ENCODE data around the gene MRI1. TPM values are rescaled to one million over a fixed set of nuclear protein-coding genes. Genes with fewer than 3 reads are reported as not detected.

Gene MRI1
- total RNA-seq (2014; rRNA removed; shearing (Covaris generic)), result 44.5 and 46.5 TPM in 2 replicates
- 12.3 and 13.5 TPM in 2 replicates for polyA plus RNA-seq (2016; fragmentation: Nextera tagmentation; extraction: Ambion mirVana)
- long read RNA-seq, partial matches to known transcripts, result 0 of 4 reads
- long read RNA-seq, other reads (novel, unspliced or antisense), result 3 of 4 reads

- Histone ChIP-seq H3K36me3 (ENCODE audit: insufficient read depth) (peaks cover 4% of the 10 kb centered on the region; the same call in 1 of the 2 replicates), H3K79me2 (replicated peaks; ENCODE audit: insufficient read depth) (no peaks in the 10 kb centered on the region), H3K4me3 (peak within 1 kb of the TSS; percentile 66), H3K27me3 (ENCODE audit: insufficient read depth) (no peaks in the 10 kb centered on the region), H3K4me1 (ENCODE audit: insufficient read depth) (no peaks in the 10 kb centered on the region; the same call in 1 of the 2 replicates), H3K9me2 (ENCODE audit: insufficient read depth) (no peaks in the 10 kb centered on the region), H4K20me1 (replicated peaks; ENCODE audit: insufficient read depth) (no peaks in the 10 kb centered on the region), H3F3A (replicated peaks; ENCODE audit: low read depth) (no peaks in the 10 kb centered on the region; the same call in 1 of the 2 replicates), H3K27ac (ENCODE audit: low read depth) (no peak within 1 kb of the TSS), H3K4me2 (peak within 1 kb of the TSS; percentile 80), H2AFZ (peak within 1 kb of the TSS; percentile 56; the same call in 1 of the 2 replicates)
- H3K4me3 Mint-ChIP-seq, result peak within 1 kb of the TSS; percentile 76
- H3K9me3 Mint-ChIP-seq, result no peaks in the 10 kb centered on the region; the same call in 2 of the 3 replicates
- TF ChIP-seq JUNB (IDR thresholded peaks at IDR 0.05; ENCODE audit: unreplicated experiment) (no peak), POLR2AphosphoS5 (IDR thresholded peaks at IDR 0.05; ENCODE audit: low read depth) (peak; percentile 75), STAT1 (IDR thresholded peaks at IDR 0.05; ENCODE audit: unreplicated experiment) (no peak)
- no peak within 1 kb of the TSS for H3K27ac Mint-ChIP-seq
- H3K4me1 Mint-ChIP-seq, result peaks cover 6% of the 10 kb centered on the region
- peaks cover 14% of the 10 kb centered on the region for H3K27me3 Mint-ChIP-seq (ENCODE audit: insufficient read depth, low read depth, poor library complexity)
- DNase-seq (ENCODE audit: low spot score), result peak; percentile 67
- H3K36me3 Mint-ChIP-seq (ENCODE audit: low read depth), result peaks cover 20% of the 10 kb centered on the region
- ATAC-seq, result peak; percentile 81
These were observed at the start of gene MRI1 for GRCh38 chr19:13764101-13764807. MRI1 (plus strand) TSS chr19:13764522; CDS start chr19:13764589, 67 bp downstream.

- H3K27me3 Mint-ChIP-seq (ENCODE audit: insufficient read depth, low read depth, poor library complexity), result peaks cover 11% of the 10 kb centered on the region
- Histone ChIP-seq H3K9me2 (ENCODE audit: insufficient read depth) (no peaks in the 10 kb centered on the region), H3K36me3 (ENCODE audit: insufficient read depth) (no peaks in the 10 kb centered on the region), H3K27me3 (ENCODE audit: insufficient read depth) (no peaks in the 10 kb centered on the region), H2AFZ (peak overlapping the region; percentile 32; the same call in 1 of the 2 replicates), H3K4me3 (no peak overlapping the region), H3K4me1 (ENCODE audit: insufficient read depth) (no peaks in the 10 kb centered on the region), H4K20me1 (replicated peaks; ENCODE audit: insufficient read depth) (no peaks in the 10 kb centered on the region), H3K4me2 (no peak overlapping the region), H3F3A (replicated peaks; ENCODE audit: low read depth) (no peaks in the 10 kb centered on the region), H3K27ac (ENCODE audit: low read depth) (no peak overlapping the region), H3K79me2 (replicated peaks; ENCODE audit: insufficient read depth) (no peaks in the 10 kb centered on the region)
- ATAC-seq, result no peak
- H3K36me3 Mint-ChIP-seq (ENCODE audit: low read depth), result no peaks in the 10 kb centered on the region
- H3K27ac Mint-ChIP-seq, result no peak overlapping the region
- no peak overlapping the region for H3K4me3 Mint-ChIP-seq
- H3K4me1 Mint-ChIP-seq, result peaks cover 3% of the 10 kb centered on the region; the same call in 1 of the 3 replicates
- no peak for DNase-seq (ENCODE audit: low spot score)
- peaks cover 24% of the 10 kb centered on the region; the same call in 2 of the 3 replicates for H3K9me3 Mint-ChIP-seq
- TF ChIP-seq ZNF462 (CRISPR knock-in tag; IDR thresholded peaks at IDR 0.05) (no peak), STAT1 (IDR thresholded peaks at IDR 0.05; ENCODE audit: unreplicated experiment) (no peak), CREB1 (CRISPR knock-in tag; IDR thresholded peaks at IDR 0.05; ENCODE audit: low read depth) (no peak), REST (IDR thresholded peaks at IDR 0.05; ENCODE audit: unreplicated experiment) (no peak), EZH2phosphoT487 (IDR thresholded peaks at IDR 0.05; ENCODE audit: unreplicated experiment) (no peak), CTCF (conservative IDR thresholded peaks at IDR 0.05; ENCODE audit: low read depth in 2 of 2) (no peak)
These were observed 47.1 kb upstream of the MRI1 start for GRCh38 chr19:13717194-13717643.

Measured in GM23338 (cell line).